GM21528 (cell line): ENCODE data around the gene CD6.

Experiments used
- ATAC-seq: cut with Tn5 transposase; IDR thresholded peaks from one replicate; pipeline ENCODE4 v1.9.1; 2021; ENCODE audit warnings: mild to moderate bottlenecking, moderate library complexity; ENCODE audit not compliant: unreplicated experiment, low FRiP score

CD6 gene

GRCh38 chr11:61007956-61008896 is 36.7 kb downstream of the CD6 start:
- ATAC-seq, result no peak

DNA sequence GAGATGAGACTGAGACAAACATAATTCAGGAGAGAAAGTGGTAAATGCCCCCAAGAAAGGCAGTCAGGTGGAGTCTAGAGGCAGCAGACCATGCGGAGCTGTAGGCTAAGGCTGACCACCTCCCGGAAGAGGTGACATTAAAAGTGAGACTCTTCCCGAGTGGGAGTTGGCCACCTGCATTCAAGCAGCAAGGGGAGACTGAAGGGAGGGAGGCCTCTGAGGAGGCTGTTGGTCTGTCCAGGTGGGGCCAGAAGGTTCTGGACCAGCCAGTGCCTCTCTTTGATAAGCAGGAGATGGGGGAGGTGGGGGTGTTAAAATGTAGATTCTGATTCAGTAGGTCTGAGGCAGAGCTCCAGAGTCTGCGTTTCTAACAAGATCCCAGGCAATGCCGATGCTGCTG is 37.5 kb downstream of the CD6 start:
- no peak for ATAC-seq

DNA sequence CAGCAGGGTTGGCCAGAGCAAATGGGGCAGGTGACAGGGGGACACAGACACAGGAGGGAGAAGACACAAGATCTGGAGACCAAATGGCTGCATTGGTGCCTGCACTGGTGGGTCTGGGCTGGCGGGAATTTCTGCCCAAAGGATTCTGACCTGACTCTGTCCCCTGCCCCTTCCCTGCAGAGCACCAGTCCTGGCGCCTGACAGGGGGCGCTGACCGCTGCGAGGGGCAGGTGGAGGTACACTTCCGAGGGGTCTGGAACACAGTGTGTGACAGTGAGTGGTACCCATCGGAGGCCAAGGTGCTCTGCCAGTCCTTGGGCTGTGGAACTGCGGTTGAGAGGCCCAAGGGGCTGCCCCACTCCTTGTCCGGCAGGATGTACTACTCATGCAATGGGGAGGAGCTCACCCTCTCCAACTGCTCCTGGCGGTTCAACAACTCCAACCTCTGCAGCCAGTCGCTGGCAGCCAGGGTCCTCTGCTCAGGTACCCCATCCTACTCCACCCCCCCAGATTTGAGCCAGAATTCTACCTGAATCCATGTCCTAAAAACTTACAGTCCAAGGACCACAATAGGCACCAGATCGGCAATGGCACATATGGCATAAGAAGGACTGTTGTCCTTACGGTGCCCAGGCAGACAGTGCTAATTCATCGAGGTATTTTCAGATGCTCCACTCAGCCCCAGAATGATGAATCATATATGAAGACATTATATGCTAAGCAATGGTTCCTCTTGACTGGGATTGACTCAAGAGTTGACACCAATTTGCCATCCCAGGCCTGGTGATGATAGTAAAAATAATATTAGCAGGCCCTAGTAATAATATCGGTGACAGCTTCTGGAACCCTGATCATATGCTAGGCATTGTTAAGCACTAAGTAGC is 38.2 kb downstream of the CD6 start:
- ATAC-seq, result no peak

DNA sequence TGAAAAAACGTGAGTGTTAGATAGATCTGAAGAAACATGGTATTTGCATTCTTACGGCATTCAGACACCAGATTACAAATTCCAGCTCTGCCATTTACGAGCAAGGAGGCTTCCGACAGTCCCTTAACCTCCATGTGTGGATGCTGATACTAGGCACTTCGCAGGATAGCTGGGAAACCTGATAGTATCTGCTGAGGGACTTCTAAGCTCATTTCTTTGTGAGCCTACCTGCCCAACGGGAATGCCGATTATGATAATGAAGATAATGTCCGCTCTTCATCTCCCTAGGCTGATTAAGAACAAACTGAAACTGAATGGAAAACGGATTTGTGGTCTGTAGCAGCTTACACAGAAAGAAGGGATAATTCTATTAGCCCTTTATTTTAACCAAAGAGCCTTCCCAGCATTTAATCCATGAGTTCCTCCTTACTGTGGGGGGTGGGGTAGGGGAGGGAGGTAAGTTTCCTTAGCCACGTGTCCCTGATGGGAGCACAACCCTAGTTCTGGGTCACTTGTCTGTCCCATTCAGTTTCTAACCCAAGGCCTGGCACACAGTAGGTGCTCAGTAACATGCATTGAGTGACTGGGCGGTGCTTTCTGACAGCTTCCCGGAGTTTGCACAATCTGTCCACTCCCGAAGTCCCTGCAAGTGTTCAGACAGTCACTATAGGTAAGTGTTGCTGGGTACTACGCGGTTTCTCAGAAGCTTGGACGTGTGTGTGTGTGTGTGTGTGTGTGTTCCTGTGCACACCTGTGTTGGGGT is 39.2 kb downstream of the CD6 start:
- ATAC-seq, result no peak

GRCh38 chr11:61011229-61011870 is 39.9 kb downstream of the CD6 start:
- no peak for ATAC-seq

- no peak for ATAC-seq
Observed at GRCh38 chr11:61011950-61012736, 40.7 kb downstream of the CD6 start.

DNA sequence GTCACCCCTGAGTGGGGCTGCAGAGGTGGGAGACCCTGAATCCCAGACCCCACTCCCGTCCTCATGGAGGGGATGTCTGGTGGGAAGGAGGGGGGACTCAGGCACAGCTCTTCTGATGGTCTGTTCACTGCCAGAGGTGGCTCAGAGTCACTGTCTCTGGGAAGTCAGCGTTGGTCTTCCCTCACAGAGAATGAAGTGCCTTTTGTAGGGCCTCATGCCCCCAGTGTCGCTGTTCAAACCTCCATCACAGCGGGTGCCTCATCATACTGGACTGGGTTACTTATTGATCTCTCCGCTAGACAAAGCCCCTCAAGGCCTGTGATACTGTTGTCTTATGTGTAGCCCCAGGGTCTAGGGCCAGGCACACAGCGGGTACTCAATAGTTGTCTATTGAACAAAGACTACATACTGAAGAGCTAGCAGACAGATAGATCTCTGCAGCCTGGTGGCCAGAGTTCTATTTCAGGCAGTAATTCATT is 41.3 kb downstream of the CD6 start:
- no peak for ATAC-seq

DNA sequence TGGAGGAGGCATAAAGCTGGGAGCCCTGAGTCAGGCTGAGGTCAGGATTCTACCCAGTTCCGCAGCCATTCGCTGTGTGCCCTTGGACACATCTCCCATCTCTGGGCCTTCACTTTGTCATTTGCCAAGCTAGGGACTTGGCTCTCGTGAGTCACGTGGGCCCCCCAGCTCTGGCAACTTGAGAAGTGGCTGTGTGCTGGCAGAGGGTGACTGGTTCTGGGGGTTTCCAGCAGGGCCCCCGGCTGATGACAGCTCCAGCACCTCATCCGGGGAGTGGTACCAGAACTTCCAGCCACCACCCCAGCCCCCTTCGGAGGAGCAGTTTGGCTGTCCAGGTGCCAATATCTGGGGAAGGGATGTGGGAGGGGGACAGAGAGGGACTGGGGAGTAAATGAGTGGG is 46.6 kb downstream of the CD6 start:
- no peak for ATAC-seq

- no peak for ATAC-seq
Observed at GRCh38 chr11:61019037-61019831, 47.8 kb downstream of the CD6 start.

- ATAC-seq, result no peak
Observed at GRCh38 chr11:61019832-61020405, 48.4 kb downstream of the CD6 start.

GRCh38 chr11:61020551-61021235 is 49.2 kb downstream of the CD6 start:
- ATAC-seq, result no peak

DNA sequence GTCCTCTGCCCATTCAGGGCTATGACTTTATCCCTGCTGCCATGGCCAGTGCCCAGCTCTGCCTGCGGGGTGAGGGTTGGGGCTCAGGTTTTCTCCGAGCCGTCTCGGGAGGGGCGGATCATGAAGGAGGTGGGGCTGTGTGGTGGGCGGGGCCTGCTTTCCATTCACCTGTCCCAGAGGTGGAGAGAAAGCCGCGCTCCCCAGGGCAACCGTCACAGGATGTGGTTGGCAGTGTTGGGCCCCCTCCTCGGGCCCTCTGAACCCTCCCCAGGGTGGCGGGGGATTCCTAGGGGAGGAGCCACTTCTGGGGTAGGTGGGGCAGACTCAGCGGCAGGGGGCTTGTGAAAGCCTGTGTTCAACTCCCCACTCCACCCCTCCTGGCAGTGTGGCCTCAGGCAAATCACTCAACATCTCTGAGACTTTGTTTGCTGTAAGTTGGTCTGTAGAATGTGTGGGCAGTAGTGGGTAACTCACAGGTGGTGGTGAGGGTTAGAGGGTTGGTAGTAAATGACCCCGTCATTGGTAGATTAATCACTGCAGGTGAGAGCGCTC is 50.3 kb downstream of the CD6 start:
- ATAC-seq, result no peak

GRCh38 chr11:61022311-61023085 is 51.0 kb downstream of the CD6 start:
- no peak for ATAC-seq

DNA sequence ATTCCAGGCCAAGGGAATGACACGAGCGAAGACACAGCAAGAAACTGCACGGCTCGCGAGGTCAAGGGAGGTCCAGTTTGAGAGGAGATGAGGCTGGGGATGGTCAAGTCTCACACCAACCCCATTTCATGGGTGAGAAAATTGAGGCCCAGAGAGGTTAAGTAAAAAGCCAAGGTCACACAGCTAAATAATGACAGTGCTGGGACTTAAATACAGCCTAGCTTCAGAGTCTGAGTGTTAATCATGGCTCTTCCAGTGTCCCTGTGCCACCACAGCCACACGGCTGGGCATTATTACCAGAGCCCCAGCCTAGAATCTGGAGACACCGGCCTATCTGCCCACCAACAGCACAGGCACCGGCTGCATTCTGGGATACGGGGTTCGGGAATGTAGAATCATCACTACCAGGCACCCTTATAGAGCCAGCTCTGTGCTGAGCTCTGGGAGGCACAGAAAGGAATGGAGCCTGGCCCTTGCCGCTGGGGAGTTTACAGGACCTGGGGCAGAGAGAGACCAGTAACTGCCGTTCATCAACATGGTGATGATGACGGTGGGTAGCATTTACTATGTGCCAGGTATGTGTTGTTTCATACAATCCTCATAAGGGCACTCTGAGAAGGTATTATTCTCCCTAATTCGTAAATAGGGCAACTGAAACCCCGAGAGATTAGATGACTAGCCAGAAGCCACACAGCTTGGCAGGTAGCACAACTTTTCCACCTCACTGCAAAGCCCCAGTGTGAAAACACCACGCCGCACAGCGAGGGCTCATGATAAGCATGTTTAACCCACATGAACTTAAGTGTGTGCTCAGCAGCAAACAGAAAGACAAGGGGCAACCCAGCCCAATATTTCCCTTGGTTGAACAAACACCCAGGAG is 51.8 kb downstream of the CD6 start:
- no peak for ATAC-seq

GRCh38 chr11:61023966-61024295 is 52.5 kb downstream of the CD6 start:
- ATAC-seq, result no peak
